SK-N-DZ (cell line): ENCODE measurements around the gene DR1.
"Not testable (repeated sequence)": the region's sequence is repeated elsewhere in the genome, so short reads cannot be mapped to it uniquely, and the experiment has no call there.

Source experiments
- DNase-seq: peaks from one replicate; pipeline ENCODE4 v3.0.0-alpha.2; 2015; ENCODE audit warnings: low spot score

Gene DR1

GRCh38 chr1:93339171-93339697 is 6.5 kb upstream of the DR1 start:
- DNase-seq = no peak

- no peak for DNase-seq
These were observed 5.6 kb upstream of the DR1 start for GRCh38 chr1:93340090-93340489.

- DNase-seq = no peak
These were observed 1.2 kb upstream of the DR1 start for GRCh38 chr1:93344484-93344883.

GRCh38 chr1:93344886-93345632 is 648 bp upstream of the DR1 start:
- DNase-seq = no peak

- DNase-seq = peak; percentile 11
These were observed 800 bp downstream of the DR1 start for GRCh38 chr1:93346421-93346993.

- no peak for DNase-seq
These were observed 1.7 kb downstream of the DR1 start for GRCh38 chr1:93347334-93347899.

- no peak for DNase-seq
These were observed 2.5 kb downstream of the DR1 start for GRCh38 chr1:93348104-93348728.

GRCh38 chr1:93349231-93350135 is 3.8 kb downstream of the DR1 start:
- no peak for DNase-seq

- DNase-seq = no peak
These were observed 4.6 kb downstream of the DR1 start for GRCh38 chr1:93350322-93350721.

GRCh38 chr1:93350875-93351274 is 5.2 kb downstream of the DR1 start:
- no peak for DNase-seq

GRCh38 chr1:93351346-93351745 is 5.6 kb downstream of the DR1 start:
- DNase-seq = not testable (repeated sequence)

GRCh38 chr1:93352376-93352775 is 6.7 kb downstream of the DR1 start:
- no peak for DNase-seq

- DNase-seq = no peak
These were observed 7.6 kb downstream of the DR1 start for GRCh38 chr1:93353286-93353685.

- DNase-seq = no peak
These were observed 9.0 kb downstream of the DR1 start for GRCh38 chr1:93354749-93355148.

- no peak for DNase-seq
These were observed 11.5 kb downstream of the DR1 start for GRCh38 chr1:93357242-93357641.

- DNase-seq = no peak
These were observed 12.6 kb downstream of the DR1 start for GRCh38 chr1:93358293-93358692.

- no peak for DNase-seq
These were observed 14.4 kb downstream of the DR1 start for GRCh38 chr1:93360111-93360510.

GRCh38 chr1:93362237-93362636 is 16.5 kb downstream of the DR1 start:
- DNase-seq = no peak

GRCh38 chr1:93365813-93366212 is 20.1 kb downstream of the DR1 start:
- no peak for DNase-seq

- DNase-seq = no peak
These were observed 24.0 kb downstream of the DR1 start for GRCh38 chr1:93369734-93370133.

GRCh38 chr1:93374334-93375106 is 28.8 kb downstream of the DR1 start:
- DNase-seq = no peak
